BJ (cell line): ENCODE results near the gene ZNF366. TPM values are rescaled to one million over a fixed set of nuclear protein-coding genes. Genes with fewer than 3 reads are reported as not detected.

Experiments used
- CTCF ChIA-PET: fragments of 350-600 bp; formaldehyde crosslinking; extraction: SDS; loops from one replicate; lab custom pipeline; 2021; ENCODE audit warnings: antibody characterized with exemption, inconsistent platforms; lab: Yijun Ruan, JAX
- POLR2A ChIA-PET: fragments of 300-600 bp; sonication (Branson Sonifier 250); formaldehyde crosslinking; extraction: SDS; loops from one replicate; lab custom pipeline; 2021; ENCODE audit warnings: antibody characterized with exemption; lab: Charles Lee
- DNase-seq: peaks from one replicate; pipeline ENCODE4 v3.0.0-alpha.2; 2011; ENCODE audit warnings: low read depth
- H3K27me3 ChIP-seq: 2 replicates; pipeline ENCODE4 v1.6.0; 2011; ENCODE audit warnings: low read length; ENCODE audit not compliant: control insufficient read depth, insufficient read depth
- H3K36me3 ChIP-seq: 2 replicates; pipeline ENCODE4 v1.5.1; 2011; ENCODE audit warnings: low read length; ENCODE audit not compliant: control insufficient read depth, insufficient read depth
- H3K4me3 ChIP-seq: 2 replicates; pipeline ENCODE4 v1.5.1; 2011; ENCODE audit warnings: low read depth, mild to moderate bottlenecking, control low read depth, low read length
- CTCF ChIP-seq: IDR thresholded peaks from 2 replicates; pipeline ENCODE4 v1.5.1; 2011; ENCODE audit warnings: low read depth, mild to moderate bottlenecking, control low read depth, inconsistent platforms, low read length, moderate library complexity; ENCODE audit not compliant: insufficient read depth
- polyA plus RNA-seq: library from polyadenylated mRNA; depleted of rRNA; stranded (reverse); fragments of >200 nt; gene quantifications from 2 replicates; pipeline ENCODE4 v1.2.3, GENCODE V29; 2011

The ZNF366 gene
- polyA plus RNA-seq, 1 experiment = not detected

GRCh38 chr5:72441094-72441723 lies 66.0 kb downstream of the ZNF366 start:
- no peaks in the 10 kb centered on the region for H3K27me3 ChIP-seq
- CTCF ChIA-PET = interaction anchor here (0.8 to 1.5 kb wide), 4 partner anchors 11 to 75 kb away, joined by 3 to 6 read pairs (median 4); no protein-coding TSS in a partner anchor

GRCh38 chr5:72440207-72440638 lies 67.0 kb downstream of the ZNF366 start:
- no peak for DNase-seq
- no peak for TF ChIP-seq CTCF
- H3K27me3 ChIP-seq = no peaks in the 10 kb centered on the region
- CTCF ChIA-PET = interaction anchor here (0.6 to 1.5 kb wide), 3 partner anchors 74 to 778 kb away, joined by 3 to 6 read pairs (median 3); no protein-coding TSS in a partner anchor
- no peaks in the 10 kb centered on the region for H3K36me3 ChIP-seq
- POLR2A ChIA-PET = interaction anchor here (0.5 kb wide), 1 partner anchor 377 kb away, joined by 4 read pairs; no protein-coding TSS in a partner anchor
- H3K4me3 ChIP-seq = no peak overlapping the region

More at GRCh38 chr5:72441094-72441723, 66.0 kb downstream of the ZNF366 start:
- no peak for DNase-seq
- POLR2A ChIA-PET = no interaction called here
- Histone ChIP-seq H3K4me3 (no peak overlapping the region), H3K36me3 (no peaks in the 10 kb centered on the region)
- TF ChIP-seq CTCF = no peak

GRCh38 chr5:72439192-72439591 lies 68.0 kb downstream of the ZNF366 start:
- POLR2A ChIA-PET = no interaction called here
- Histone ChIP-seq H3K36me3 (no peaks in the 10 kb centered on the region), H3K4me3 (no peak overlapping the region), H3K27me3 (no peaks in the 10 kb centered on the region)
- no peak for TF ChIP-seq CTCF
- CTCF ChIA-PET = no interaction called here
- no peak for DNase-seq

DNA sequence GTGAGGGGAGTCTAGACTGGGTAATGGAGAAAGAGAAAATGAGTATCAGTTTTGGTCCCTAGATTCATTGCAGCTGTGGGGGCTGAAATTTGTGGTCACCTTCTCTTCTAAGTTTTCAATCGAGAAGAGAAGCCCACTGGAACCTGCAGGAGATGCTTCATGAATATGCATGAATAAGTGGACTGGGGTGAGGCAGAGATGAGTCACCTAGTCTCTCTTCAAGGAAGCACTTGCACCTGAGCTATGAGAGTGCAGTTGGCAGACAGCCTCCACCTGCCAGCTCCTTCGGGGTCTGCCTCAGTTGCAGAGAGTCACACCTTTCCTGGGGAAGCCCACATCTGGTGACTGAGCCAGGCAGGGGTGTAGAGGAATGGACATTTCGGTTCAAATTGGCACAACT lies 69.1 kb downstream of the ZNF366 start:
- no peak for DNase-seq
- CTCF ChIA-PET = no interaction called here

More for the DNA sequence above, 69.1 kb downstream of the ZNF366 start:
- H3K36me3 ChIP-seq = no peaks in the 10 kb centered on the region
- H3K4me3 ChIP-seq = no peak overlapping the region
- H3K27me3 ChIP-seq = no peaks in the 10 kb centered on the region
- POLR2A ChIA-PET = no interaction called here
- no peak for TF ChIP-seq CTCF
